ENCODE results near the gene PCDHA5.
"Not testable (repeated sequence)": the region's sequence is repeated elsewhere in the genome, so short reads cannot be mapped to it uniquely, and the experiment has no call there.

Gene PCDHA5

GRCh38 chr5:140821375-140822280, at the start of gene PCDHA5:
Gene PCDHA5, plus strand, starts transcription at chr5:140821613.
- TF ChIP-seq CTCF (conservative IDR thresholded peaks at IDR 0.05; ENCODE audit: low read depth): peak; percentile 70
- POLR2A ChIA-PET (ENCODE audit: low non-redundant PET): no interaction called here
- H3K27ac ChIP-seq: no peak within 1 kb of the TSS
- CTCF ChIA-PET: interaction anchor here (0.6 to 1.1 kb wide), 6 partner anchors 13 to 228 kb away, joined by 3 to 7 read pairs (median 3); no protein-coding TSS in a partner anchor
- no peak for DNase-seq (ENCODE audit: low spot score)

GRCh38 chr5:140780512-140780911, 40.9 kb upstream of the PCDHA5 start:
- DNase-seq (ENCODE audit: low spot score): no peak
- CTCF ChIA-PET: interaction anchor here (0.6 kb wide), 2 partner anchors 15 to 413 kb away, joined by 3 read pairs; no protein-coding TSS in a partner anchor
- no peak overlapping the region for H3K27ac ChIP-seq
- TF ChIP-seq CTCF (conservative IDR thresholded peaks at IDR 0.05; ENCODE audit: low read depth): no peak
- POLR2A ChIA-PET (ENCODE audit: low non-redundant PET): no interaction called here

GRCh38 chr5:140785905-140786686, 35.3 kb upstream of the PCDHA5 start, which contains the start of gene PCDHA1:
Gene PCDHA1, plus strand, starts transcription at chr5:140786140.
- ChIA-PET CTCF (interaction anchor here (0.7 to 1.1 kb wide), 3 partner anchors 17 to 55 kb away, joined by 3 to 4 read pairs (median 4); no protein-coding TSS in a partner anchor), POLR2A (ENCODE audit: low non-redundant PET) (no interaction called here)
- DNase-seq (ENCODE audit: low spot score): no peak
- no peak for TF ChIP-seq CTCF (conservative IDR thresholded peaks at IDR 0.05; ENCODE audit: low read depth)
- no peak within 1 kb of the TSS for H3K27ac ChIP-seq

- POLR2A ChIA-PET (ENCODE audit: low non-redundant PET); H3K27ac ChIP-seq: not testable (repeated sequence)
- CTCF ChIA-PET: interaction anchor here (0.6 kb wide), 1 partner anchor 29 kb away, joined by 3 read pairs; no protein-coding TSS in a partner anchor
These were observed 34.0 kb upstream of the PCDHA5 start for GRCh38 chr5:140787422-140787821.

GRCh38 chr5:140787849-140788504, 33.4 kb upstream of the PCDHA5 start:
- H3K27ac ChIP-seq; CTCF ChIA-PET; DNase-seq (ENCODE audit: low spot score); POLR2A ChIA-PET (ENCODE audit: low non-redundant PET): not testable (repeated sequence)

More at GRCh38 chr5:140787422-140787821, 34.0 kb upstream of the PCDHA5 start:
- DNase-seq (ENCODE audit: low spot score): not testable (repeated sequence)

- POLR2A ChIA-PET (ENCODE audit: low non-redundant PET): no interaction called here
- TF ChIP-seq CTCF (conservative IDR thresholded peaks at IDR 0.05; ENCODE audit: low read depth): no peak
- CTCF ChIA-PET: no interaction called here
These were observed 30.3 kb upstream of the PCDHA5 start for GRCh38 chr5:140791089-140791488.

More at GRCh38 chr5:140791089-140791488, 30.3 kb upstream of the PCDHA5 start:
- no peak for DNase-seq (ENCODE audit: low spot score)
- no peak overlapping the region for H3K27ac ChIP-seq
